ENCODE measurements around the gene CANT1. TPM values are rescaled to one million over a fixed set of nuclear protein-coding genes. Genes with fewer than 3 reads are reported as not detected.
"Not testable (repeated sequence)": the region's sequence is repeated elsewhere in the genome, so short reads cannot be mapped to it uniquely, and the experiment has no call there.

The CANT1 gene
- polyA plus RNA-seq, 12 donors: 20.7 to 33.6 (median 26.8) TPM; not detected in 1

- no peak for DNase-seq
Observed at GRCh38 chr17:79029327-79030009, 19.9 kb upstream of the CANT1 start.

DNA sequence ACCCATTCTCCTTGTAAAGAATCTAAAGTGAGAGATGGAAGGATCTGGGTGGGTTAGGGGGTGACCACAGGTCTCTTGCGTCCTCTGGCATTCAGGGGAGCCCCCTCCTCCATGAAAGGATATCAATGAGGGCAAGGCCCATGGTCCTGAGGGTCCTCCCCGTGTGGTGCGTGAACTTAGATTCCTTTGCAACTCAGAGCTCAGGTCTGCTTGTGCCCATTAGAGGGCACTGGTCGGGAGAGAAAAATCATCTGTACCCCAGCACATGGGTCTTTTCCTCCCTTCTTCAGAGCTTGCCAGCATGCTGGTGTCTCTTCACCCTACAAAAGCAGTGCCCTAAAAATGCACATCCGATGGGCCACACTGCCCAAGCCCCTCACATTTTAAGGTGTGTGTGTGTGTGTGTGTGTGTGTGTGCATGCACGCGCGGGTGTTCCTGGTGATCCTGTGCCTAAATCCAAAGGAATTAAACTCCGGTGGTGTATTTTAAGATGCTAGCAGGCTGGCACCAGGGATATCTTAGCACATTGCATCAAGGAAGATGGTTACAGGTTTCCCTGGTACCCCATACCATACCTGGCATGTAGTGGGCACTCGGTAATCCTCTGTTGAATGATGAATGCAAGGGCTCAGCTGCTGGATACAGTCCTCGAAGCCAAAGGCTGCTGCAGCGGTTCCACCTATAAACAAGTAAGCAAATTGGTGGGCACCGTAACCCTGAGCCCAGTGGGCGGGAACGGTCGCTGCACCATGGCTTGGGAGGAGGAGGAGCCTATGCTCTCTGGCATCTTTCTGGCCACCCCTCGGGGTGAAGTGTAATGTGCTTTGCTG is 19.1 kb upstream of the CANT1 start:
- DNase-seq: no peak

GRCh38 chr17:79027925-79028491 is 18.4 kb upstream of the CANT1 start:
- DNase-seq: no peak

DNA sequence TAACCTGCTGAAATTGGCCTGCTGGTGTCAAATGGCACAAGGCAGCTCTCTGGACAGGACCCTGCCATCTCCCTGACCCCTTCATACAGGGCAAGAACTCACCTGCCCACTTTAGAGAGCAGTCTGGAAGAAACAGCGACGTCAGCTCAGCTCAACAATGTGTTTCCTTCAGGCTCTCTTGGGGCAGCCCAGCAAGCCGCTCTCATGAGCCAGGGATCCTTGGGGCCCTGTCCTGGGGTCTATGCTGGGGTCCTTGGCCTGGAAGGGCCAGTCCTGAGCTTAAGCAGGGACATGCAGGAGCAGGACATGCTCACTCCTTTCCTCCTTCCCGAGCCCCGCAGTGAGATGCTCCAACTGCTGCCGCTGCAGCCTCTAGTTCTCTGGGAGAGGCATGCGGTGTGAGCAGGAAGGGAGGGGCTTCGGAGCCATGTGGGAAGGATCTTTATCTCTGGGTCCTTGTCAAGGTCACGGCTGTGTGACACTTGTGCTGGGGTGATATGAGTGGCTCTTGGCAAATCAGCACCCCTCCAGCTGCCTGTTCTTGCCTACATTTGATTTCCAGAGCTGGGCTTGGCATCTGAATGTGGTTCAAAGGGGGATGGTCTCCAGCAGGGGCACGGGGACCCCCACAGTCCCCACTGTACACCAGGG is 17.8 kb upstream of the CANT1 start:
- no peak for DNase-seq

- DNase-seq: no peak
Observed at GRCh38 chr17:79026376-79027273, 17.1 kb upstream of the CANT1 start.

- DNase-seq: no peak
Observed at GRCh38 chr17:79024901-79025737, 15.6 kb upstream of the CANT1 start.

DNA sequence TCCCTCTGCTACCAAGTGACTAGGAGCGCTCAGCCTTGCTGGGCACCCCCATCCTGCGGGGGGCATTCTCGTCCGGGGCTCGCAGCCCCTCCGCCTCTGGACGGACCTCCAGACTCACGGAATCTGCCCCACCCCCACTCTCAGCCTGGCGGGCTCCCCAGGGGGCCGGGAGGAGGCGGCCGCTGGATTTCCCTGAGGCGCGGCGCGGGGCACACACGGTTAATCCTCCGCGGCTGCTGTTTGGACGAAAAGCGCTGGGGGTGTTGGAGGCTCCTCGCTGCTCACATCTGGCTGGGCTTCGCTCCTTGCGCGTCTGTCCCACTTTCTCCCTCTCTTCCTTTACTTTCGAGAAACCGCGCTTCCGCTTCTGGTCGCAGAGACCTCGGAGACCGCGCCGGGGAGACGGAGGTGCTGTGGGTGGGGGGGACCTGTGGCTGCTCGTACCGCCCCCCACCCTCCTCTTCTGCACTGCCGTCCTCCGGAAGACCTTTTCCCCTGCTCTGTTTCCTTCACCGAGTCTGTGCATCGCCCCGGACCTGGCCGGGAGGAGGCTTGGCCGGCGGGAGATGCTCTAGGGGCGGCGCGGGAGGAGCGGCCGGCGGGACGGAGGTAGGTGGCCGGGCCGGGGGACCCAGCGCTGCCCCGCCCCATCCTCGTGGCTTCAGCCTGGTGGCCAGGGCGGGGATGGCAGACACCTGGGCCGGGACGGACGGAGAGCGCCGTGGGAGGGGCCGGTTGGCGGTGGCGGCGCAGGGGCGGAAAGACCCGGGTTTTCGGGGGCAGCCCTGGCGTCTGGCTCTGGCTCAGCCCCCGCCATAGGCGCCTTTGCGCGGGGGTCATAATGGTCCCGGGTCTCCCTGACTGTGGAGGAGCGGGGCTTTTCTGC is 14.6 kb upstream of the CANT1 start, which contains the start of gene C1QTNF1:
Gene C1QTNF1, plus strand, starts transcription at position 284 of the 886 bp plus-strand sequence. CDS start 19,800 bp downstream, outside the sequence.
- DNase-seq: peak; percentile 76

- DNase-seq: no peak
Observed at GRCh38 chr17:79023180-79023705, 13.7 kb upstream of the CANT1 start.

- no peak for DNase-seq
Observed at GRCh38 chr17:79022507-79022991, 13.0 kb upstream of the CANT1 start.

GRCh38 chr17:79021929-79022328 is 12.4 kb upstream of the CANT1 start:
- not testable (repeated sequence) for DNase-seq

GRCh38 chr17:79020631-79021301 is 11.2 kb upstream of the CANT1 start:
- DNase-seq: no peak

GRCh38 chr17:79019632-79020584 is 10.3 kb upstream of the CANT1 start:
- peak; percentile 64 for DNase-seq

DNA sequence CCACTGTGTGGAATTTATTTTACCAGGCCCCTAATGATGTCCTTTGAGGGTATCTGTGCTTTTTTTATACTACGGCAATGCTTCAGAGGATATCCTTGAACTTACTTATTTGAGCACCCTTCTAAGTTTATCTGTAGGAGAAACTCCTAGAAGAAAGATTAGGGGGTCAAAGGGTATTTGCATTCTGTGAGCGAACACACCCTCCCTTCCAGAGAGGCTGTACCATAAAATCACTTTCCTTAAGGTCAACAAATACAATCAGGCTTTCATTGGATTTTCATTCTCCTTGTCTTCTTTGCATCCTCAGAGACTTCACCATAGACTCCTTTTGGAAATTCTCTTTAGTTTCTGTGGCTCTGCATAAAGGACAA is 9.7 kb upstream of the CANT1 start:
- no peak for DNase-seq

GRCh38 chr17:79018370-79018695 is 8.8 kb upstream of the CANT1 start:
- no peak for DNase-seq

DNA sequence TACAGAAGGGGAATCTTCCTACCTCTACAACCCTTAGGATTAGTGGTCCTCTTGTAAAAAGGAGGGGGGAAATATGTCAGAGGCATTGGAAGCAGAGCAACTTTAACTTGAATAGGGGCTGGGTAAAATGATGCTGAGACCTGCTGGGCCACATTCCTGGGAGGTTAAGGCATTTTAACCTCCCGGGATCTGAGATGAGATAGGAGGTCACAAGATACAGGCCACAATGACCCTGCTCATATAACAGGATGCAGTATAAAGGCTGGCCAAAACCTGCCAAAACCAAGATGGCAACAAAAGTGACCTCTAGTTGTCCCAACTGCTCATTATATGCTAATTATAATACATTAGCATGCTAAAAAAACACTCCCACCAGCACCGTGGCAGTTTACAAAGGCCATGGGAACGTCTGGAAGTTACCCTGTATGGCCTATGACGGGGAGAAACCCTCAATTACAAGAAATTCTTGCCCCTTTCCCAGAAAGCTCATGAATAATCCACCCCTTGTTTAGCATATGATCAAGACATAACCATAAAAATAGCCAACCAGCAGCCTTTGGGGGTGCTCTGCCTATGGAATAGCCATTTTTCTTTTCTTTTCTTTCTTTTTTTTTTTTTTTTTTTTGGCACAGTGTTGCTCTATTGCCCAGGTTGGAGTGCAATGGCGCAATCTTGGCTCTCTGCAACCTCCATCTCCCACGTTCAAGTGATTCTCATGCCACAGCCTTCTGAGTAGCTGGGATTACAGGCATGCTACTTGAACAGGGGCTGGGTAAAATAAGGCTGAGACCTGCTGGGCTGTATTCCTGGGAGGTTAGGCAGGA is 8.2 kb upstream of the CANT1 start:
- DNase-seq: no peak

DNA sequence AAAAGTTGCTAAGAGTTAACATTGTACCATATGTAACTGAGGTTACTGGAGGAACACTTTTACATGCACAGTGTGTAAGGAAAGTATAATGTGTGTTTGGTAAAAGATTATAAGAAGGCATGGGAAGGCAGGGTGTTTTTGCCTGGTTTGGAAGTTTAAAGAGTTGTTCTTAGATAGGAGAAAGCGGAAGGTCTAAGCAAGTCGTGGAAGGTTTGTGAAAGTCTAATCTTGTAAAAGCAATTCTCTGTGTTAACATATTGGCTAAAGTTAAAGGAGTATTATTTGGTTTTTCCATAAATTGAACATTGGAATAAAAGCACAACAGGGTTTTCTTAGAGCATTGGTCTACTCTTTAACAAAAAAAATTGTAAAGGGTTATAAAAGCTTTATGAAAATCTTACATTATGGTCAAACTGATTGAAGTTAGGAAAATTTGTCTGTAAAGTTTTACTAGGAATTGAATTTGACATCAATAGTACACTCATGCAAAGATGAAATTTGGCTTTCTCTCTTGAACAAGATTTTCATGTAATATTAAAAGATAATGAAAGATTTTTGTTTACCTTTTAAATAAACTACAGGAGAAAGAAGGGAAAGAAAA is 4.7 kb upstream of the CANT1 start:
- DNase-seq: no peak

Measured in muscle of arm (tissue), 12 donors.